BE2C (cell line): ENCODE data around the gene PTPRD.

Experiments used
- DNase-seq: peaks from one replicate; pipeline ENCODE4 v3.0.0-alpha.2; 2020
- H3K27me3 ChIP-seq: fragments of 250-450 bp; sonication (Bioruptor Pico); 2 replicates; pipeline ENCODE4 v1.5.1; 2020; ENCODE audit warnings: mild to moderate bottlenecking
- H3K36me3 ChIP-seq: fragments of 250-450 bp; sonication (Bioruptor Pico); 2 replicates; pipeline ENCODE4 v1.5.1; 2020; ENCODE audit warnings: mild to moderate bottlenecking
- H3K4me1 ChIP-seq: fragments of 250-450 bp; sonication (Bioruptor Pico); 2 replicates; pipeline ENCODE4 v1.5.1; 2020
- H3K4me3 ChIP-seq: 2 replicates; pipeline ENCODE4 v1.5.1; 2011; ENCODE audit warnings: low read depth, low read length
- H3K9me3 ChIP-seq: fragments of 250-450 bp; sonication (Bioruptor Pico); 2 replicates; pipeline ENCODE4 v1.5.1; 2020
- TF ChIP-seq, protein P1 (sequence below): IDR thresholded peaks from 2 replicates; pipeline ENCODE4 v1.5.1; 2012; ENCODE audit warnings: mild to moderate bottlenecking, low read depth, low read length

PTPRD gene

DNA sequence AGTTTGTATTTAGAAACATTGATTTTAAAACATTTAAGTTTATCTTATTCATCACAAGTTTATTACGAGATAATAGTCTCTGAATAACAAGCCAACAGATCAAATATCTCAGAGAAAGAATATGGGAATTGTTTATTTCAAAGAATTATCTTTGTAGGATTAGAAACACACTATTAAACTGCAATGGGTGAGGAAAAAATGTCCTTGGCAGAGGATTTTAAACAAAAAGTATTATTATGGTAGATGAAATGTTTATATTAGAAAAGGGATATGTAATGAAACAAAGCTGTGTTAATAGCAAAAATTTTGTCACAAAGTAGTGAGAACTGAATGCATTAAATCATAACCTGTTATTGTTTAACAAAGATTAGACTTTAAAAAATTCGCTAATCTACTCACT, 1430.4 kb downstream of the PTPRD start:
- no peaks in the 10 kb centered on the region for H3K27me3 ChIP-seq
- H3K9me3 ChIP-seq, result no peaks in the 10 kb centered on the region
- TF ChIP-seq, protein P1, sequence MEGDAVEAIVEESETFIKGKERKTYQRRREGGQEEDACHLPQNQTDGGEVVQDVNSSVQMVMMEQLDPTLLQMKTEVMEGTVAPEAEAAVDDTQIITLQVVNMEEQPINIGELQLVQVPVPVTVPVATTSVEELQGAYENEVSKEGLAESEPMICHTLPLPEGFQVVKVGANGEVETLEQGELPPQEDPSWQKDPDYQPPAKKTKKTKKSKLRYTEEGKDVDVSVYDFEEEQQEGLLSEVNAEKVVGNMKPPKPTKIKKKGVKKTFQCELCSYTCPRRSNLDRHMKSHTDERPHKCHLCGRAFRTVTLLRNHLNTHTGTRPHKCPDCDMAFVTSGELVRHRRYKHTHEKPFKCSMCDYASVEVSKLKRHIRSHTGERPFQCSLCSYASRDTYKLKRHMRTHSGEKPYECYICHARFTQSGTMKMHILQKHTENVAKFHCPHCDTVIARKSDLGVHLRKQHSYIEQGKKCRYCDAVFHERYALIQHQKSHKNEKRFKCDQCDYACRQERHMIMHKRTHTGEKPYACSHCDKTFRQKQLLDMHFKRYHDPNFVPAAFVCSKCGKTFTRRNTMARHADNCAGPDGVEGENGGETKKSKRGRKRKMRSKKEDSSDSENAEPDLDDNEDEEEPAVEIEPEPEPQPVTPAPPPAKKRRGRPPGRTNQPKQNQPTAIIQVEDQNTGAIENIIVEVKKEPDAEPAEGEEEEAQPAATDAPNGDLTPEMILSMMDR, result no peak
- no peak overlapping the region for H3K4me3 ChIP-seq
- no peak for DNase-seq
- no peaks in the 10 kb centered on the region for H3K36me3 ChIP-seq
- H3K4me1 ChIP-seq, result no peaks in the 10 kb centered on the region

DNA sequence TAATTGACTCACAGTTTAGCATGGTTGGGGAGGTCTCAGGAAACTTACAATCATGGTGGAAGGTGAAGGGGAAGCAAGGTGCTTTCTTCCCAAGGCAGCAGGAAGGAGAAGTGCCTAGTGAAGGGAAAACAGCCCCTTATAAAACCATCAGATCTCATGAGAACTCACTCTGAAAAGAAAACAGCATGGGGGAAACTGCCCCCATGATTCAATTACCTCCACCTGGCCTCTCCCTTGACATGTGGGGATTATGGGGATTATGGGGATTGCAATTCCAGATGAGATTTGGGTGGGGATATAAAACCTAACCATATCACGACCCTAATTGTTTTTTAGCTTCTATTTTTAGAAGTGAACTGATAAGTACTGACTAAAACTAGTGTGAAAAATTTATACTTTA, 1435.7 kb downstream of the PTPRD start:
- no peaks in the 10 kb centered on the region; the same call in 1 of the 2 replicates for H3K9me3 ChIP-seq
- H3K27me3 ChIP-seq, result no peaks in the 10 kb centered on the region
- no peaks in the 10 kb centered on the region for H3K4me1 ChIP-seq
- H3K4me3 ChIP-seq, result no peak overlapping the region
- H3K36me3 ChIP-seq, result no peaks in the 10 kb centered on the region
- no peak for DNase-seq
- TF ChIP-seq, protein P1, result no peak

DNA sequence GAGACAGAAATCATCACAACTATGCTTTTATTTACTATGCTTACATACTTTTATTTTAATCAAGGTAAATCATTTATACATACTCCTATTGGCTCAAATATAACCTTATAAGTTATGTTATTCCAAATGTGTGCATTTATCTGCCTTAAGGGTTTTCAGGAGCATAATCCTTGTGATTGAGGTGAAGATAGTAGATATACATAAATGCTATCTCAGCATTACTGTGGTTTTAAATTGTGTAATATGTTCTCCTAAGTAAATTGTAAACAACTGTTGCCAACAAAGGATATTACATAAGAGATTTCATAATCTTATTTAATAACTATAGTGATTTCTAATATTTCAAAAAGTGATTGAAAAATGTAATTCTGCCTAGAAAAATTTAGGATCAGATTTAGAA, 1438.4 kb downstream of the PTPRD start:
- Histone ChIP-seq H3K4me3 (no peak overlapping the region), H3K4me1 (no peaks in the 10 kb centered on the region), H3K9me3 (no peaks in the 10 kb centered on the region; the same call in 1 of the 2 replicates), H3K36me3 (no peaks in the 10 kb centered on the region), H3K27me3 (no peaks in the 10 kb centered on the region)
- TF ChIP-seq, protein P1, result no peak
- no peak for DNase-seq

DNA sequence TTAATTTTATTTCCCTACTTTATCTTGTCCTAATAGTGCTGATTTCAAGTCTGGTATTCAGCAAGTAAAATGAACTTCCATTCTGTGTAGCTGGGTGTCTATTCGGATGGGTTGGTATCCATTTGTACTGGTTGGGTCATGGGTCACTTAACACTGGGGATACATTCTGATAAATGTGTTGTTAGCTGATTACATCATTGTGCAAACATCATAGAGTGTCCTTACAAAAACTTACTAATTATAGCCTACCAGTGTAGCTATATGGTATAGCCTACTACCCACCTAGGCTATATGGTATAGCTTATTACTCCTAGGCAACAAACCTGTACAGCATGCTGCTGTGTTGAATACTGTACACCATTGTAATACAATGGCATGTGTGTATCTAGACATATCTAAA, 1439.5 kb downstream of the PTPRD start:
- no peak for DNase-seq
- Histone ChIP-seq H3K36me3 (no peaks in the 10 kb centered on the region), H3K27me3 (no peaks in the 10 kb centered on the region), H3K9me3 (no peaks in the 10 kb centered on the region; the same call in 1 of the 2 replicates), H3K4me1 (no peaks in the 10 kb centered on the region), H3K4me3 (no peak overlapping the region)
- TF ChIP-seq, protein P1, result no peak

DNA sequence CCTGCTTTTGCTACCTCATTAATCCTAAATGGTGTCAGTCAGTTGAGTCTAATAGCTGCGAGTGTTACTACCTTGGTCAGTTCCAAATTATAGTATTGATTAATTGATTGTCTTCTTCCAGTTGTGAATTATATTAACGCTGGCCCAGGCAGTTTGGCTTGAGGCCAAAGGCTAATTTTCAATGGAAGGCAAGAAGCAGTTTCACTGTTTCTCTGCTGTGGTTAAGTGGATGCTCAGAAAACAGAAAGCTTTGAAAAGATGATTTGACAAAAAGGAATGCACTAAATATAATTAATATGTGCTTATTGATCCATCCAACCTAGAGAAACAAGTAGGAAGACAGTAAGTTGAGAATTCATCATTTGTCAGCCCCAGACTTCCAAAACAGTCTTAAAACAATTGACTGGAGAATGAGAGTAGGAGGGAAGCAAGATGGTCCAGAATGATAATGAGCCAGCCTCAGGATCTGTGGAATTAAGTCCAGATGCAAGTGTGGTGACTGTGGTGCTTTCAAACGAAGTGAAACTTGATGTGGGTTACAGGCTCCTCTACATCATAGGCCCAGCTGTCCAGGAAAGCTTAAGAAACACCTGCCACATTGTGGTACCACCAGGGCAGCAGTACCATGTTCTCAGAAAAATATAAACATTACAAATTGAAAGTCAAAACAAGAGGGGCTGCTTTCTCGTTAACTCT, 1442.2 kb downstream of the PTPRD start:
- Histone ChIP-seq H3K36me3 (no peaks in the 10 kb centered on the region), H3K9me3 (no peaks in the 10 kb centered on the region), H3K27me3 (no peaks in the 10 kb centered on the region), H3K4me1 (no peaks in the 10 kb centered on the region), H3K4me3 (no peak overlapping the region)
- TF ChIP-seq, protein P1, result no peak
- no peak for DNase-seq

DNA sequence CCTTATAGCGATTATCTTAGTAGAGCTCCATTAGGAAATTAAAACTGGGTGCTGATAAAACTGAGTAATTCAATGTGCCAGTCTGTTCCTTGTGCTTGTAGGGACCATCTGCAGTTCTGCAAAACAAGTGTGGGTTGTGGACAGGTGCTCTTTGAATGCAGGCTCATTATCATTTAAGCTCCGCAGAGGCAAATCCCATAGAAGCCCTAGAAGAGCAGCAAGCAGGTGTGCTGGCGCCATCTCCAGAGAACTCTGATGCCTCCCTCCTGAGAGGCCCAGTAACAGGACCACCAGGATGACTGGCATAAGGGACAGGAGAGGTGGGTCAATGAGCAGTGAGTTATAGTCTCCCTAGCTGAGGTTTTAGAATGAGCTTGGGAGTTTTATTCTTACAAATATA, 1470.8 kb downstream of the PTPRD start:
- H3K36me3 ChIP-seq, result no peaks in the 10 kb centered on the region
- no peaks in the 10 kb centered on the region for H3K9me3 ChIP-seq
- H3K4me1 ChIP-seq, result no peaks in the 10 kb centered on the region
- TF ChIP-seq, protein P1, result no peak
- H3K27me3 ChIP-seq, result no peaks in the 10 kb centered on the region
- H3K4me3 ChIP-seq, result no peak overlapping the region
- no peak for DNase-seq
